HT1080 (cell line): Measurements from ENCODE around the gene RETN. TPM values are rescaled to one million over a fixed set of nuclear protein-coding genes. Genes with fewer than 3 reads are reported as not detected.

ENCODE experiments used
- DNase-seq: peaks from one replicate; pipeline ENCODE4 v3.0.0-alpha.2; 2015; ENCODE audit warnings: low read depth
- total RNA-seq: library from RNA; depleted of rRNA; stranded (reverse); fragments of >200 nt; shearing (Covaris generic); gene quantifications from 2 replicates; pipeline ENCODE4 v1.2.3, GENCODE V29; 2014

The RETN gene
- total RNA-seq, 1 experiment from 2014 or later, result not detected

GRCh38 chr19:7681340-7682174, 12.7 kb downstream of the RETN start:
- DNase-seq, result peak; percentile 19

DNA sequence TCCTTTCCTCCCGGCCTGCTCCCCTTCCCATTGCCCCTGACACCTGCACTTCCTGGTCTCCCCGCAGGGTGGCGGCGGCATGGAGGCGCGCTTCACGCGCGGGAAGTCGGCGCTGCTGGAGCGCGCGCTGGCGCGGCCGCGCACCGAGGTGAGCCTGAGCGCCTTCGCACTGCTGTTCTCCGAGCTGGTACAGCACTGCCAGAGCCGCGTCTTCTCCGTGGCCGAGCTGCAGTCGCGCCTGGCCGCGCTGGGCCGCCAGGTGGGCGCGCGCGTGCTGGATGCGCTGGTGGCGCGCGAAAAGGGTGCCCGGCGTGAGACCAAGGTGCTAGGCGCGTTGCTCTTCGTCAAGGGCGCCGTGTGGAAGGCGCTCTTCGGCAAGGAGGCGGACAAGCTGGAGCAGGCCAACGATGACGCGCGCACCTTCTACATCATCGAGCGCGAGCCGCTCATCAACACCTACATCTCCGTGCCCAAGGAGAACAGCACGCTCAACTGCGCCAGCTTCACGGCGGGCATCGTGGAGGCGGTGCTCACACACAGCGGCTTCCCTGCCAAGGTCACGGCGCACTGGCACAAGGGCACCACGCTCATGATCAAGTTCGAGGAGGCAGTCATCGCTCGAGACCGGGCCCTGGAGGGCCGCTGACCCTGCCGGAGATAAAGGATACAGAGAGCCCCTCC, 13.5 kb downstream of the RETN start:
- DNase-seq, result no peak

DNA sequence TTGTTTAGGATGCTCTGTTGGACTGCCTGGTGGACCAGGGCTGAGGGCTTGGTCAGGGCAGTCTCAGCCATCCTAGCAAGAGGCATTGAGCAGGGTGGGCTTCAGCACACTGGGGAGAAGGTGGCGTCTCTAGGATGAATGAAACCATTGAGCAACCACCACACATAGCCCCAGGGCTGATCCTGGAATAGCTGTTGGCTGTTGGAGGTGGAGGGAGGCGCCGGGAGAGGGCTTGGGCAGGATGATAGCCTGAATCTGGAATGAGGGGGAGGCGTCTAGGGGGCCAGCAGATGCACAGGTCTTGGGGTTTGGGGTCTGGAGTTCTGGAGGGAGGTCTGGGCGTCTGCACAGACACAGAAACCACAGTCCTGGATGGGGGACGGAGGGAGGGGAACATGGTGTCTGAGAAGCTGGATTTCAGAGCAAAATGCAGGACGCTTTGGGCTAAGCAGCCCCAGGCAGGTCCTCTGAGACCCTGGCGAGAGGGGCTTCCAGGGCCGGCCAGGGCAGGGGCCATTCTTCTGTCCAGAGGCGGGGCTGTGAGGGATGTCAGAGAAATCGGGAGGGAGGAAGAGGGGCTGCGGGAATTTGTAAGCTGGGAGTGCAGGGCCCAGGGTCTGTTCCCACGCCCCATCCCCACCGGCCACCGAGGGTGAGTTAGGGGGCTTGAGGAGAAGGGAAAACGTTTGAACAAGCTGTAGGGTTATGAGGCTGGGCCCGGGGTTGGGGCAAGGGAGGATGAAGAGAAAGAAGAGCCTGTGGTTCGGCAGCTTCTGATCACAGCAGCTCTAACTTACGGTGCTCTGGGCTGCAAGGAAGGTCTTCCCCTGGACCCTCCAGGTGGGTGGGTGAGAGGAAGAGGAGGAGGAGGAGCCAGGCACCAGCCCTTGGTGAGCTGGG, 16.9 kb downstream of the RETN start:
- no peak for DNase-seq

DNA sequence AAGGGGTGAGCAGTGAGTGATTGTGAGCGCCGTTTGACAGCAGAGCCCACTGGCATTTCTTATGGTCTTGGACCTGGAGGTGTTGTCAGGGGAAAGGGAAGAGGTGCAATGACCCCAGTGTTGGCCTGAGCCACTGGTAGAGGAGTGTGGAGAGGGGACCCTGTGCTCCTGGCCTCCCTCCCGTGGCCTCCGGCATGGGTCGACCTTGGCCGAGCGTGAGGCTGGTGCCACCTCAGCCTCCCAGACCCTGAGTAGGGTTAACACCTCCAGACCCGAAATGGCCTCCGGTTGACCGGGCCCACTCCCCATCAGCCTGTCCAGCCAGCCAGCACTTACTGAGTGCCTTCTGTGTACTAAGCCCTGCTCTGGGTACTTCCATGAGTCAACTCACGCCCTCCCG, 18.3 kb downstream of the RETN start:
- no peak for DNase-seq

- DNase-seq, result no peak
Observed at GRCh38 chr19:7689165-7689564, 20.3 kb downstream of the RETN start.

DNA sequence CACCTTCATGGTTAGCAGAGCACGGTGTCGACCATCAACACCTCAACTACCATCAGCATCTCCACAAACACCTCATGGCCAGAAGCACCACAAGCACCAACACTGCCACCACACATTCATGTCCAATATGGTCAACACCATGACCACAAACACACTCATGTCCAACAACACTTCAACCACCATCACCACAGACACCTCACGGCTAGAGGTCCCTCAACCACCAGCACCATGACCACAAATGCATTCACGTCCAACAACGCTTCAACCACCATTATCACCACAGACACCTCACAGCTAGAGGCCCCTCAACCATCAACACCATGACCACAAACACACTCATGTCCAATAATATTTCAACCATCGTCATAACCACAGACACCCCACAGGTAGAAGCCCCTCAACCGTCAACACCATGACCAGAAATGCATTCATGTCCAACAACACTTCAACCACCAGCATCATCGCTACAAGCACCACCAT, 22.0 kb downstream of the RETN start:
- DNase-seq, result no peak

GRCh38 chr19:7691497-7691896, 22.6 kb downstream of the RETN start:
- DNase-seq, result no peak

DNA sequence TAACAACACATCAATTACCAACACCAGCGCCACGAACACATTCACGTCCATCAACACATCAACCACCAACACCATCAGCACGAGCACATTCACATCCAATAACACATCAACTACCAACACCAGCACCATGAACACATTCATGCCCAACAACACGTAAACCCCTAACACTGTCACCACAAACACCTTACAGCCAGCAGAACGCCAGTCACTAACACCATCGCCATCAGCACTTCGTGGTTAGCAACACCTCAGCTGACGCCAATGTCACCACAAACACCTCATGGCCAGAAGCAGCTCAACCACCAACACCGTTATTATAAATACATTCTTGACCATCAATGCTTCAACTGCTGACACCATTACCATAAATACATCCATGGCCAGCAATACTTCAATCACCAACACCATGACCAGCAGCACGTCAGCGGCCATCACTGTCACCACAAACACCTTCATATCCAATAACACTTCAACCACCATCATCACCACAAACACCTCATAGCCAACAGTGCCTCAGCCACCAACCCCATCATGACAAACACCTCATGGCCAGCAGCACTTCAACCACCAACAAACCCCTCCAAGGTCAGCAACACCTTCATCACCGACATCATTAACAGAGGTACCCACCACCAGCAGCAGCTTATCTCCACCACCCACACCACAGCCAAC, 23.7 kb downstream of the RETN start:
- DNase-seq, result no peak

DNA sequence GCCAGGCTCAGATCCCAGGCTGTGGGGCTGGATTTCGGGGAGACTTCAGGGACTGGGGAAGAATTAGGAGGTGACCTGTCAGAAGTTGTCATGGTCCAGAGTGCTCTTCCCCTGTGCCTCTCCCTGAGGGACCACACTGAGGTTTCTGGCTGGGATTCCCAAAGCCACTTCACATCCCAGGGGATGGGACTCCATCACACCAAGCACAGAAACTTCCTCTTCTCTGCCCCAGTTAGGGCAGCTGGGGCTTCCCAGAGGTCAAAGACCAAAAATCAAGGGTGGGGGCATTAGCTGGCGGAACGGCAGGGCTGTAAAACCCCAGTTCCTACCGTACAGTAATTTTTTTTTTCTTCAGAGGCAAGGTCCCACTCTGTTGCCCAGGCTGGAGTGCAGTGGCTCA, 25.6 kb downstream of the RETN start:
- DNase-seq, result no peak

GRCh38 chr19:7697721-7698287, 29.0 kb downstream of the RETN start:
- no peak for DNase-seq

DNA sequence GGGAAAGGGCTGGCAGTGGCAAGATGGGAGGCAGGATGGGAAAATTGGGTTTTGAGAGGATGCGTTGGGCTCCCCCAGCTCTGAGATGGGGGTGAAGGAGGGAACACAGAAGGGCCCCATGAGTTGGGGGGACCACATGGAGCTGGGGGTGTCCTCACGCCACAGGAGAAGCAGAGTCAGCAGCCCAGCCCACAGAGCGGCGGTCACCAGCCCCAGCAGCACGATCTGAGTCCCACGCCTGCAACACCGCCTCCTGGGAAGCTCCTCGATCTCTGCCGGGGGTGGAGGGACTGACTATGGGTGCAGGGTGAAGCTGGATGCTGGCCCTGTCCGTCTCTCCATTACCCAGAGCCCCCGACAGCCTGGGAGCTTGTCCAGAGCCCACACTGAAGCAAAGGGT, 29.7 kb downstream of the RETN start:
- no peak for DNase-seq

- DNase-seq, result no peak
Observed at GRCh38 chr19:7699003-7699402, 30.2 kb downstream of the RETN start.

- peak; percentile 11 for DNase-seq
Observed at GRCh38 chr19:7699417-7700401, 30.9 kb downstream of the RETN start.

DNA sequence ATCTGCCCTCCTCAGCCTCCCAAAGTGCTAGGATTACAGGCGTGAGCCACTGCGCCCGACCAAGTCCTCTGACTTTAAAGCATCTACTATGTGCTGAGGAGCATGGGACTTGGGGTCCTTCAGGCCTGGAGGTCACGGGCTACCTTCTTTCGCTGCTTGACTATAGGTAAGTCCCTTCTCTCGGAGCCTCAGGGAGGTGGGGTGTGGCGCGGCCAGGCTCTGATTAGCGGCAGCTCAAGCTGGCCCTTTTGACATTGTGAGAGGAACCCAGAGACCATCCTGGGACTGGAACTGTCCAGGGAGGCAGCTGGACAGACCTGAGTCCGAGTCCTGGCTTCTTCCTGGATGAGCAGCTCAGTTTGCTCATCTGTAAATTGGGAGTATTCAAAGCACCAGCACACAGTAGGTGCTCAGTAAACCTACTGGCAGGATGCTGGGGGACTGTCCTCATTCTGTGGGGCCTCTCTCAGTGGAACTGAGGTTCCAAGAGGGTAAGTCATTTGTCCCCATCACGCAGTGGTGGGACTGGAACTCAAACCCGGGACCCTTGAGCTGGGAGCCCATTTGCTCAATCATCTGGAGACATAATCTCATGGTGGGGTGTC, 32.3 kb downstream of the RETN start:
- no peak for DNase-seq

DNA sequence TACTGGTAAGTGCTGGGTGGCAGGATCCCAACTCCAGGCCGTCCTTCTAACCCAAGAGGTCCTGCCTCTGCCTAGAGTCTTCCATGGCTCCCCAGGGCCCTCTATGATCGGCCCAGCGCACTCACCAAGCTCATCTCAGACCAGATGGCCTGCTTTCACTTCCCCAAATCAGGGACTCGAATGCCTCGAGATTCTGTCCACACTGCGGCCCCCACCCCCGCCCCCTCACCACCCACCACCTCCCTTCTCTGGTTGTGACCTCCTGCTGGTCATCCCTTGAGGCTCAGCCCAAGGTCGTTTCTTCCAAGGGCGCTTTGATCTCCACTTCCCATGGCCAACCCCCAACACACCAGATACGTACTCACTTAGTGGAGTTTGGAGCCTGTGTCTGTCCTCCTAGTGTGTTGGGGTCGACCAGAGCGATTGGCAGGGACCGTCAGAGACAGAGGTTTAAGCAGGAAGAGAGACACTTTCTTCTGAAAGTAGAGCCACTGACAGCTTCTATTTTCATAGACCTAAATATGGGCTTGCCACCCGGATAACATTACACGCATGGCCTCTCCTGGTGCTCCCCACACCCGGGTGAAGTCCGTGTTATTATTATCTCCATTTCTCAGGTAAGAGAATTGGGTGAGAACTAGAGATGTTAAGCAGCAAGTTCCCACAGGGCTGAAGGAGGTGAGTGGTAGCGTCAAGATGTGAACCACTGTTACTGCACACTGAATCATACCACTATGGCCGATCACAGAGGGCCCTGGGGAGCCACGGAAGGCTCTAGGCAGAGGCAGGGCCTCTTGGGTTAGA, 33.0 kb downstream of the RETN start, which contains the start of gene FCER2:
Gene FCER2, minus strand, starts transcription at position 478 of the 804 bp plus-strand sequence. CDS start 2,371 bp downstream, outside the sequence.
- no peak for DNase-seq

- no peak for DNase-seq
Observed at GRCh38 chr19:7703332-7703731, 34.5 kb downstream of the RETN start.

DNA sequence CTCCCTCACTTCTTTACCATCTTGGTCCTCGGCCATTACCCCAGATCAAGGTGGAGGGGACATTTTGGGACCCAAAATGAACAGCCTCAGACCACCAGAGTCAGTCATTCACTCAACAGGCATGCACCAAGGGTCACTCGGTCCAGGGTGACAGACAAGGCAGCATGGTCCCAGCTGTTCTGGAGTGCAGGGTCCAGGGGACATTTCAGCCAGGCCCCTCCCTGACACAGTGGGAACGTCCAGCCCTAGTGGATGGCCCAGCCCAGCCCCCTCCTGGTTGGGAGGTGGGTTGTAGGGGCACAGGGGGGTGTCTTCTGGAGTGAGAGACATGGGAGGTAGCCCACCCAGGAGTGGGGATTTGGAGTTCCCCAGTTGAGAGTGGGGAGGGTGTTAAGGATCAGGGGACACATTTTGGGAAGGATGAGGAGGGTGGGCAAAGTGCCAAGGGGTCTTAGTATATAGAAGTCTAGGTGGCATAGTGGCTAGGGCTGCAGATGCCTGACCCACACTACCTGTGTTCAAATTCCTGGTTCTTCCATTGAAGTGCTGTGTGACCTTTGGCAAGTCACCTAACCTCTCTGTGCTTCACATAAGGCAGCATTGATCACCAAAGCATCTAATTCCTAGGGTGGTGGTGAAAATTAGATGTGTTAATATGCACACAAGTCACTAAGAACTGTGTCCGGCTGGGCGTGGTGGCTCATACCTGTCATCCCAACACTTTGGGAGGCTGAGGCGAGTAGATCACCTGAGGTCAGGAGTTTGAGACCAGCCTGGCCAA, 35.6 kb downstream of the RETN start:
- DNase-seq, result no peak
